Uterus (tissue), 4 donors: Measurements from ENCODE around the gene GOLGA5. TPM values are rescaled to one million over a fixed set of nuclear protein-coding genes. Genes with fewer than 3 reads are reported as not detected.

Source experiments
- DNase-seq, 2 donors: peaks; one replicate each; pipeline ENCODE4 v3.0.0-alpha.2; 2019 to 2020
- H3K27ac ChIP-seq, 2 donors: fragments of 200-600 bp; sonication (generic); 1 replicate in 1 of 2; 2 replicates in 1 of 2; pipeline ENCODE4 v1.5.1; 2016 to 2018
- H3K27me3 ChIP-seq, 2 donors: fragments of 200-600 bp; sonication (generic); one replicate each; pipeline ENCODE4 v1.5.1; 2018 to 2019; ENCODE audit warnings: control low read depth in 1 of 2
- H3K36me3 ChIP-seq, 2 donors: fragments of 200-600 bp; sonication (generic); one replicate each; pipeline ENCODE4 v1.5.1; 2019; ENCODE audit warnings: control low read depth in 1 of 2
- H3K4me1 ChIP-seq, 2 donors: fragments of 200-600 bp; sonication (generic); one replicate each; pipeline ENCODE4 v1.5.1; 2018 to 2019; ENCODE audit warnings: control low read depth in 1 of 2
- H3K4me3 ChIP-seq, 2 donors: fragments of 200-600 bp; sonication (generic); 1 replicate in 1 of 2; 2 replicates in 1 of 2; pipeline ENCODE4 v1.5.1; 2018 to 2019; ENCODE audit warnings: mild to moderate bottlenecking in 1 of 2
- H3K9me3 ChIP-seq, 2 donors: fragments of 200-600 bp; sonication (generic); one replicate each; pipeline ENCODE4 v1.5.1; 2019; ENCODE audit warnings: control low read depth in 1 of 2
- POLR2A ChIP-seq, 2 donors: fragments of 450-650 bp; IDR thresholded peaks; one replicate each; pipeline ENCODE4 v1.6.1; 2016; ENCODE audit warnings: antibody characterized with exemption in 2 of 2, mild to moderate bottlenecking in 1 of 2, moderate library complexity in 1 of 2
- intact Hi-C: fragments of 100-400 bp; cut with DNase I; formaldehyde crosslinking; loops from one replicate; pipeline ENCODE4 v1.15.1; 2023; ENCODE audit warnings: low total_unique reads
- total RNA-seq, 4 donors: library from RNA; depleted of rRNA in 3 of 4; stranded (reverse); fragments of >200 nt in 3 of 4; gene quantifications; one replicate each; pipeline versions ENCODE4 v1.1.0 to v1.2.4, GENCODE V29; 2014 to 2023
- TF ChIP-seq, protein P1 (sequence below), 4 experiments: fragments of 200-600 bp in 2 of 4; fragments of 450-650 bp in 2 of 4; sonication (generic) in 2 of 4; IDR thresholded peaks; one replicate each; pipeline ENCODE4 v1.5.1; 2016 to 2019; ENCODE audit warnings: antibody characterized with exemption in 4 of 4, mild to moderate bottlenecking in 2 of 4, moderate library complexity in 1 of 4
- donor health status: DM: yes; HTN: yes; CAD: no.

Gene GOLGA5
- total RNA-seq, 4 donors from 2014 or later = 30.3 to 63.0 (median 46.6) TPM

DNA sequence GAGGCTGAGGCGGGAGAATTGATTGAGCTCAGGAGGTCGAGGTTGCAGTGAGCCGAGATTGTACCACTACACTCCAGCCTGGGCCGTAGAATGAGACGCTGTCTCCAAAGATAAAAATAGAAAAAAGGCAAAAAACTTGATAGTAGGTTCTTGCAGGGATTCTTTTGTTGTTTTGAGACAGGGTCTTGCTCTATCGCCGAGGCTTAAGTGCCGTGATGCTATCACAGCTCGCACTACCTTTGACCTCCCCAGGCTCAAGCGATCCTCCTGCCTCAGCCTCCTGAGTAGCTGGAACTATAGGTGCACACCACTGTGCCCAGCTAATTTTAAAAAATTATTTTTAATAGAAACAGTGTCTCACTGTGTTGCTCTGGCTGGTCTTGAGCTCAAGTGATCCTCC, 4.7 kb downstream of the GOLGA5 start:
- TF ChIP-seq, protein P1, sequence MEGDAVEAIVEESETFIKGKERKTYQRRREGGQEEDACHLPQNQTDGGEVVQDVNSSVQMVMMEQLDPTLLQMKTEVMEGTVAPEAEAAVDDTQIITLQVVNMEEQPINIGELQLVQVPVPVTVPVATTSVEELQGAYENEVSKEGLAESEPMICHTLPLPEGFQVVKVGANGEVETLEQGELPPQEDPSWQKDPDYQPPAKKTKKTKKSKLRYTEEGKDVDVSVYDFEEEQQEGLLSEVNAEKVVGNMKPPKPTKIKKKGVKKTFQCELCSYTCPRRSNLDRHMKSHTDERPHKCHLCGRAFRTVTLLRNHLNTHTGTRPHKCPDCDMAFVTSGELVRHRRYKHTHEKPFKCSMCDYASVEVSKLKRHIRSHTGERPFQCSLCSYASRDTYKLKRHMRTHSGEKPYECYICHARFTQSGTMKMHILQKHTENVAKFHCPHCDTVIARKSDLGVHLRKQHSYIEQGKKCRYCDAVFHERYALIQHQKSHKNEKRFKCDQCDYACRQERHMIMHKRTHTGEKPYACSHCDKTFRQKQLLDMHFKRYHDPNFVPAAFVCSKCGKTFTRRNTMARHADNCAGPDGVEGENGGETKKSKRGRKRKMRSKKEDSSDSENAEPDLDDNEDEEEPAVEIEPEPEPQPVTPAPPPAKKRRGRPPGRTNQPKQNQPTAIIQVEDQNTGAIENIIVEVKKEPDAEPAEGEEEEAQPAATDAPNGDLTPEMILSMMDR (IDR thresholded peaks at IDR 0.05) = no peak
- TF ChIP-seq POLR2A (IDR thresholded peaks at IDR 0.05) = no peak
- H3K9me3 ChIP-seq = no peaks in the 10 kb centered on the region
- peaks cover 0 to 8% of the 10 kb centered on the region in 2 donors for H3K4me1 ChIP-seq
- no peak overlapping the region for H3K27ac ChIP-seq
- H3K4me3 ChIP-seq = no peak overlapping the region
- H3K27me3 ChIP-seq = no peaks in the 10 kb centered on the region
- no peak for DNase-seq
- no peaks in the 10 kb centered on the region for H3K36me3 ChIP-seq
- intact Hi-C loops = no loop called here

DNA sequence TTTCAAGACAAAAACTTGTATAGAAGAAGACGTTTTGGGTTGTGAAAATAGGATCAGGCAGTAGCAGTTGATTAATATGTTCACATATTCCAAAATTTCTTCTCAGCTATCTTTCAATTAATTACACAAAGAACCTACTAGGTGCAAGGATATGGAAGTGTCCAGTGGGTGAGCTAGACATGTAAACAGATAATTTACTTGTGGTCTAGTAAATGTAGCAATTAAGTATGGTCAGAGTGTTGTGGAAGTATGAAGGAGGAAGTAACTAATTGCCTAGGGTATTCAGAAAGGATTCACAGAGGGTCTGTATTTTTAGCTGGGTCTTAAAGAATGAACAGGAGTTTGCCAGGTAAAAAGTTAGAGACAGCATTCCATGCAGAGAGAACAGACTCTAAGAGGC, 5.9 kb downstream of the GOLGA5 start:
- H3K9me3 ChIP-seq = no peaks in the 10 kb centered on the region
- no peak for DNase-seq
- H3K4me1 ChIP-seq = peaks cover 0 to 7% of the 10 kb centered on the region in 2 donors
- H3K27me3 ChIP-seq = no peaks in the 10 kb centered on the region
- no peaks in the 10 kb centered on the region for H3K36me3 ChIP-seq
- intact Hi-C loops = no loop called here
- no peak overlapping the region for H3K4me3 ChIP-seq
- no peak for TF ChIP-seq POLR2A (IDR thresholded peaks at IDR 0.05)
- TF ChIP-seq, protein P1 (IDR thresholded peaks at IDR 0.05) = no peak
- no peak overlapping the region for H3K27ac ChIP-seq

- H3K27me3 ChIP-seq = no peaks in the 10 kb centered on the region
- no peaks in the 10 kb centered on the region for H3K36me3 ChIP-seq
- no peaks in the 10 kb centered on the region for H3K9me3 ChIP-seq
- intact Hi-C loops = no loop called here
- no peak overlapping the region for H3K27ac ChIP-seq
- H3K4me3 ChIP-seq = no peak overlapping the region
- TF ChIP-seq, protein P1 (IDR thresholded peaks at IDR 0.05) = no peak
- no peak for TF ChIP-seq POLR2A (IDR thresholded peaks at IDR 0.05)
- no peak for DNase-seq
- peaks cover 0 to 2% of the 10 kb centered on the region in 2 donors for H3K4me1 ChIP-seq
Measured at GRCh38 chr14:92800525-92800924, 6.4 kb downstream of the GOLGA5 start.

DNA sequence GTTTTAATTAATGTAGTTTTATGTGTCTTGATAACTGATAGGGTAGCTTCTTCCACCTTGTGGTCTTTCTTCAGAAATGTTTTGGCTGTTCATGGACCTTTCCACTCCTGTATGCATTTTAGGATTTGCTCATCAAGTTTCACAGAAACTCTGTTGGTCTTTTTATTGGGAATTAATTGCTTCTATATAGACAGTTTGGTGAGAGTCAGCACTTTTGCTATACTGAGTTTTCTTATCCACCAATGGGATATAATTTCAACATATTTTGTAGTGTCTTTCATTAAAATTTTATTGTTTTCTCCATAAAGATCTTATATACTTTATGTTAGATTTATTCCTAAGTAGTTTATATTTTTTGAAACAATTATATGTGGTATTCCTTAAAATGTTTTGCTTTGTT, 7.8 kb downstream of the GOLGA5 start:
- intact Hi-C loops = no loop called here
- TF ChIP-seq POLR2A (IDR thresholded peaks at IDR 0.05) = no peak
- TF ChIP-seq, protein P1 (IDR thresholded peaks at IDR 0.05) = no peak
- no peak for DNase-seq
- Histone ChIP-seq H3K4me3 (no peak overlapping the region), H3K27ac (no peak overlapping the region), H3K36me3 (no peaks in the 10 kb centered on the region), H3K9me3 (no peaks in the 10 kb centered on the region), H3K4me1 (no peaks in the 10 kb centered on the region), H3K27me3 (no peaks in the 10 kb centered on the region)

GRCh38 chr14:92802678-92803077, 8.6 kb downstream of the GOLGA5 start:
- no peak overlapping the region for H3K27ac ChIP-seq
- H3K36me3 ChIP-seq = no peaks in the 10 kb centered on the region
- TF ChIP-seq, protein P1 (IDR thresholded peaks at IDR 0.05) = no peak
- no peak for TF ChIP-seq POLR2A (IDR thresholded peaks at IDR 0.05)
- H3K4me1 ChIP-seq = no peaks in the 10 kb centered on the region
- no peak for DNase-seq
- no peaks in the 10 kb centered on the region for H3K27me3 ChIP-seq
- no peak overlapping the region for H3K4me3 ChIP-seq
- no peaks in the 10 kb centered on the region for H3K9me3 ChIP-seq
- intact Hi-C loops = no loop called here
